Fibroblast of gingiva (primary cell): ENCODE measurements around the gene TBX10.
"Not testable (repeated sequence)": the region's sequence is repeated elsewhere in the genome, so short reads cannot be mapped to it uniquely, and the experiment has no call there.

Experiments used
- DNase-seq: peaks from one replicate; pipeline ENCODE4 v3.0.0-alpha.2; 2011; ENCODE audit warnings: low read depth

Gene TBX10

GRCh38 chr11:67615728-67616430 lies 23.7 kb downstream of the TBX10 start:
- no peak for DNase-seq

- no peak for DNase-seq
These were observed 24.5 kb downstream of the TBX10 start for GRCh38 chr11:67614730-67615714.

- DNase-seq, result peak; percentile 20
These were observed 25.4 kb downstream of the TBX10 start for GRCh38 chr11:67613960-67614715.

- no peak for DNase-seq
These were observed 26.1 kb downstream of the TBX10 start for GRCh38 chr11:67613313-67613959.

GRCh38 chr11:67612751-67613150 lies 26.8 kb downstream of the TBX10 start:
- DNase-seq, result no peak

GRCh38 chr11:67611704-67612587 lies 27.6 kb downstream of the TBX10 start:
- no peak for DNase-seq

GRCh38 chr11:67611165-67611564 lies 28.4 kb downstream of the TBX10 start:
- DNase-seq, result no peak

GRCh38 chr11:67610302-67610868 lies 29.2 kb downstream of the TBX10 start:
- no peak for DNase-seq

- no peak for DNase-seq
These were observed 30.2 kb downstream of the TBX10 start for GRCh38 chr11:67609316-67609715.

GRCh38 chr11:67608486-67608885 lies 31.1 kb downstream of the TBX10 start:
- DNase-seq, result no peak

- DNase-seq, result no peak
These were observed 32.1 kb downstream of the TBX10 start for GRCh38 chr11:67607507-67607906.

GRCh38 chr11:67606492-67607295 lies 32.9 kb downstream of the TBX10 start, which contains the start of gene NDUFV1:
Gene NDUFV1 (plus strand): TSS chr11:67606936. CDS start chr11:67607005, 69 bp downstream.
- DNase-seq, result peak; percentile 88

GRCh38 chr11:67606093-67606491 lies 33.5 kb downstream of the TBX10 start:
- DNase-seq, result no peak

GRCh38 chr11:67605231-67606011 lies 34.1 kb downstream of the TBX10 start:
- no peak for DNase-seq

- DNase-seq, result no peak
These were observed 34.7 kb downstream of the TBX10 start for GRCh38 chr11:67604815-67605214.

GRCh38 chr11:67604119-67604518 lies 35.4 kb downstream of the TBX10 start:
- not testable (repeated sequence) for DNase-seq

GRCh38 chr11:67601098-67601497 lies 38.5 kb downstream of the TBX10 start:
- no peak for DNase-seq

- no peak for DNase-seq
These were observed 39.1 kb downstream of the TBX10 start for GRCh38 chr11:67600324-67601029.
